Neural progenitor cell (in vitro differentiated cells): ENCODE results near the gene LAMC1.

Experiments used
- CTCF ChIP-seq: fragments of 200-600 bp; sonication (generic); IDR thresholded peaks from 2 replicates; pipeline ENCODE4 v1.5.1; 2017; ENCODE audit warnings: antibody characterized with exemption, mild to moderate bottlenecking
- EZH2 ChIP-seq: fragments of 200-600 bp; sonication (generic); IDR thresholded peaks from 2 replicates; pipeline ENCODE4 v1.6.1; 2017; ENCODE audit warnings: antibody characterized with exemption, mild to moderate bottlenecking, moderate library complexity
- EZH2phosphoT487 ChIP-seq: fragments of 200-600 bp; sonication (generic); IDR thresholded peaks from 2 replicates; pipeline ENCODE4 v1.6.1; 2017; ENCODE audit warnings: antibody characterized with exemption

GRCh38 chr1:183179033-183179432 lies 155.8 kb downstream of the LAMC1 start:
- TF ChIP-seq CTCF (no peak), EZH2 (no peak), EZH2phosphoT487 (no peak)
